NCI-H2196 (cell line): ENCODE data around the gene FOXE3.

Experiments used
- DNase-seq: peaks from one replicate; lab custom pipeline; 2025; ENCODE audit not compliant: unreplicated experiment; lab: John Stamatoyannopoulos, UW

The FOXE3 gene

DNA sequence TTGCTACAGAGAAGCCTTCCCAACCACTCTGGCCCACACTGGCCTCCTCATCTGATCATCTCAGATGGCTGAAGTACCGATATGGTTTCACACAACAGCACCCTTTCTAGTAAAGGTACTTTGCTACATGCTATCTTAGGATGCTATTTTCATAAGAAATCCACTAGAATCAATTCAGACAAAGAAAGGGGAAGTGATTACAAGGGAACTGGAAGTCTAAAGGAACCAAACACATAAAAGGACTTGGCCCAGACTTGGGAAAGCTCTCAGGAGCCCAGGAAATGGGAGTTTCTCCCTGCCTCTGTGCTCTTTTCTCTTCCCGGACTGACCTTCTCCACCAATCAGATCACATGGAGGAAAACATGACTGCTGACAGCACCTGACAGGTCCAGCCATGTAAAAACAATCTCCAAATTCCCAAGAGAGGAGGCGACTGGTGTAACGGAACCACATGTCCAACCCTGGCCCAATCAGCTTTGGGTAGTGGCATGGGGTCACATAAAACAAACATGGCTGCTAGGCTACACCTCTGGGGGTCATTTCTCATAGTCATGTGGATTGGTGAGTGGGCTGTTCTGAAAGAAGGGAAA, 12.7 kb upstream of the FOXE3 start:
- no peak for DNase-seq

DNA sequence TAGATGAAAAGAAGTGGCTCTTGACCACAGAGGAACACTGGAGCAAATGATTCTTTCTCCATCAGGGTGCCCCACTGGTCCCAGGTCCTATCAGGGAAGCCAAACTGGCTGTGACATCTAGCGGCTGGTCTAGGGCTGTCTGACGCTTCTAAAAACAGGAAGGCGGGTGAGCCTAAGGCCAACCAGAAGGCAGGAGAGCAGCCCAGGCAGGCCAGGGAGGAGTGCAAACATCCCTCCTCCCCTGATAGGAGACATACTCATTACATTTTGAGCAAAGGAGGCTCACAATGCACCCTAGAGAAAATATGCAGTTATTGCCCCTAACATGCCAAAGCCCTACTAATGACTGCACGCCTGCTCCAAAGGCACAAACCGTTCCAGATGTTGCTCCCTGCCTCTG, 10.4 kb upstream of the FOXE3 start:
- DNase-seq = no peak

DNA sequence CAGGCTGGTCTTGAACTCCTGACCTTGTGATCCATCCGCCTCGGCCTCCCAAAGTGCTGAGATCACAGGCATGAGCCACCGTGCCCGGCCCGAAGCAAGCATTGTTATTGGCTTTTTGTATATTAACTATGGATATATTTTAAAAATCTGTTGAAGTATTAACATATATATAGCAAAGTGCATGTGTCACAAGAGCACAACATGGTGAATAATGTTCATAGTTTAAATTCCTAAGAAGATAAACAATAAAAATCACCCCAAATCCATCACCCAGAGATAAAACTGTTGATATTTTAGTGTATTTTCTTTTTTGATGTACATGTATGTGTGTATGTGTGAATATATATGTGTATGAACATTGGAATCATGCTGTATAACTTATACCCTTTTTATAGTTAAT, 9.1 kb upstream of the FOXE3 start:
- no peak for DNase-seq

DNA sequence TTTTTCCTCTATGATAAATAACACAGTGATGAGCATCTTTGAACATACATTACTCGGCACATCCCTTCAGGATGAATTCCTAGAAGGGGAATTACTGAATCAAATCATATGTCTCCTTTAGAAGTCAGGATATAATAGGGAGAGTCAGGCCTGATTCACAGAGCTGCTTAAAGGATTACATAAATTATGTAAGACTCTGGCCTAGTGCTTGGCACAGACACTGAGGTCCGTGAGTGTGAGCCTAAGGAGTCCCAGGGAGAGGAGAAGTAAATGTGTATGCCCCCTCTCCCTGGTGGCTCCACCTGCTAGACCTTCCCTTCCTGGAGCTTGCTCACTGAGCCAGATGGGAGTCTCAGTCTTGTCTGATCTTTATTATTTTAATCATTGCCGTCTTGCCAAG, 8.6 kb upstream of the FOXE3 start:
- no peak for DNase-seq

DNA sequence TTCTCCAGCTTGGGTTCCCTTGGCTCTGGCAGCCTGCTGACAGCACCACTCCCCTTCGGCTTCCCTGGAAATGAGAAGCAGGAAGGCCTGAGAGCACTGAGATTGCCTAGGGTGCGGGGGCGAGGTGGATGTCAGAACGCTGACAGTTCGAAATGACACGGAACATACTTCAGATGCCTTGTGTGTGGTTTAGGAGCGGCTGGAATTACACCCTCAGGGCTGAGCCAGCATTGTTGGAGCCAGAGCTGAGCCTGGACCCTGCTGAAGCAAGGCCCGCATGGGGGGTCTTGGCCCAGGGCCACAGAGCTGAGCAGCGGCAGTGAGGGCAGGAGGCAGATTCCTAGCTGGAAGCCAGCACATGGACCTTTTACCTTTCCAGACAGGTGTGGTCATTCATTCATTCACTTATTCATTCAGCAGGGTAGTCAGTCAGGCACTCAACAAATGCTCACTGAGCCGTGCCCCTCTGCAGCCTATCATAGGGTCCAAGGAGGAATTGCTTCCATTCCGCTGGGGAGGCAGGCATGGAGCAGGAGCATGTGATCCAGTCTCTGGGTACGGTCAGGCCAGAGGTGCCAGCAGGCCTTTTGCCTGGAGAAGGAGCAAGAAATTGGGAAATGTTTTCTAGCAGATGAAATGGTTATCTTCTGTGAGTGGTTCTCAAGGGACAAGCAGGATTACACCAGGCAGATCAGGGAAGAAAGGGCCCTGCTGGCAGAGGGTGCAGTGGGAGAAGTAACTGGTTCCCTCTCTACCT, 6.6 kb upstream of the FOXE3 start:
- no peak for DNase-seq

DNA sequence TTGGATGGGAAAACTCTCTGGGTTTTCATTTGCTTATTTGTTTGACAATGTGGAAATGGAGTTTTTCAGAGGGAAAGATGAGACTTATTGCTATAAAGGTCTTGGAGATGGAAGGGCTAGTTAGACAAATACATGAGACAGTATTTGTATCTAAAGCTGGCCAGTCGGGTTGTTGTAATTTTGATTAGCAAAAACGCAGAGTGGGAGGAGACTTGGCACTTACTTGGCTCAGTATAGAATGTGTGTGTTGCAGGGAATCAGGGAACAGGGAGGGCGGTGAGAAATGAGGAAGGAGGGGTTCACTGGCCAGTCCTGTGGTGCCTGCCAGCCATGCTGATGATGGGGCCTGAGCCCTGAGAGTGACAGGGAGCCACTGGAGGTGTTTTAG, 6.0 kb upstream of the FOXE3 start:
- no peak for DNase-seq

DNA sequence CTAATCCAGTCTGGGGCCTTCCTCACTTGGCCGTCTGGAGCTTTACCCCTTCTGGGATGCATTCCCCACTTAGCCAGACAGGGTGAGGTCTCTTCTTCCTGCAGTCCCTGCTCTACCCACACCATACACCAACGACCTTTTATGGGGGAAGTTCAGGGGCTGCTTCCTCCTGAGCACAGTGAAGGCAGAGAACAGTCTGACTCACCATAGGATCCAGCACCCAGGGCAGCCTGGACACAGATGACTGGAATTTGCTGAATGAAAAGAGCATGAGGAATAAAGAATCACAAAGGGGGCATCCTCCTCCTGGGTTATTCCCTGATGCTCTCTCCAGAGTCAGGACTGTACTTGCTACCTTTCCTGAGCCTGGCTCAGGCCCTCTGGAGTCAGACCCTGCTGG, 4.6 kb upstream of the FOXE3 start:
- no peak for DNase-seq

DNA sequence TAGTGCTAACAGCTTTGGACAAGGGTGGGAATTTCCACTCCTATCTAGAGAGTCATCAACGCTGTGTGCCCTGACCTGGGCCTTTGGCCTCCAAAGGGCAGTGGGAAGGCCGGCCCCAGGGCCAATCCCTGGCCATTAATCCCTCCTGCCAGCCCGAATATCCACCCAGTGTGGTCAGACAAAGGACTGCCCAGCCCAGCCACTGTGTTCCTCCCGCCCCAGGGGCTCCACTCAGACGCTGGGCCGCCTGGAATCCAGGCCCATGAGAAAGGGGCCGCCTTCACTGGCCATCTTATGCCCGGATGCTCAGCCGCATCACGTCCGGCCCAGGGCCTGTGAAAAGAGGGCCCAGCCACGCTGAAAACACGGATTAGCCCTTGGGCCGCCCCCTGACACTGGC, 3.6 kb upstream of the FOXE3 start:
- DNase-seq = no peak

DNA sequence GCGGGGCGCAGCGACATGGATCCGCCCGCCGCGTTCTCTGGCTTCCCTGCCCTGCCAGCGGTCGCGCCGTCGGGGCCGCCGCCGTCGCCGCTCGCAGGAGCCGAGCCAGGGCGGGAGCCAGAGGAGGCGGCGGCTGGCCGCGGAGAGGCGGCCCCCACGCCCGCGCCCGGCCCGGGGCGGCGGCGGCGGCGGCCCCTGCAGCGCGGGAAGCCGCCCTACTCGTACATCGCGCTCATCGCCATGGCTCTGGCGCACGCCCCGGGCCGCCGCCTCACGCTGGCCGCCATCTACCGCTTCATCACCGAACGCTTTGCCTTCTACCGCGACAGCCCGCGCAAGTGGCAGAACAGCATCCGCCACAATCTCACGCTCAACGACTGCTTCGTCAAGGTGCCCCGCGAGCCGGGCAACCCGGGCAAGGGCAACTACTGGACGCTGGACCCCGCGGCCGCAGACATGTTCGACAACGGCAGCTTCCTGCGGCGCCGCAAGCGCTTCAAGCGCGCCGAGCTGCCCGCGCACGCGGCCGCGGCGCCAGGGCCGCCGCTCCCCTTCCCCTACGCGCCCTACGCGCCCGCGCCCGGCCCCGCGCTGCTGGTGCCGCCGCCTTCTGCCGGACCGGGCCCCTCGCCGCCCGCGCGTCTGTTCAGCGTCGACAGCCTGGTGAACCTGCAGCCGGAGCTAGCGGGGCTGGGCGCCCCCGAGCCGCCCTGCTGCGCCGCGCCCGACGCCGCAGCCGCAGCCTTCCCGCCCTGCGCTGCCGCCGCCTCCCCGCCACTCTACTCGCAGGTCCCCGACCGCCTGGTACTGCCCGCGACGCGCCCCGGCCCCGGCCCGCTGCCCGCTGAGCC, 459 bp downstream of the FOXE3 start:
- DNase-seq = no peak

DNA sequence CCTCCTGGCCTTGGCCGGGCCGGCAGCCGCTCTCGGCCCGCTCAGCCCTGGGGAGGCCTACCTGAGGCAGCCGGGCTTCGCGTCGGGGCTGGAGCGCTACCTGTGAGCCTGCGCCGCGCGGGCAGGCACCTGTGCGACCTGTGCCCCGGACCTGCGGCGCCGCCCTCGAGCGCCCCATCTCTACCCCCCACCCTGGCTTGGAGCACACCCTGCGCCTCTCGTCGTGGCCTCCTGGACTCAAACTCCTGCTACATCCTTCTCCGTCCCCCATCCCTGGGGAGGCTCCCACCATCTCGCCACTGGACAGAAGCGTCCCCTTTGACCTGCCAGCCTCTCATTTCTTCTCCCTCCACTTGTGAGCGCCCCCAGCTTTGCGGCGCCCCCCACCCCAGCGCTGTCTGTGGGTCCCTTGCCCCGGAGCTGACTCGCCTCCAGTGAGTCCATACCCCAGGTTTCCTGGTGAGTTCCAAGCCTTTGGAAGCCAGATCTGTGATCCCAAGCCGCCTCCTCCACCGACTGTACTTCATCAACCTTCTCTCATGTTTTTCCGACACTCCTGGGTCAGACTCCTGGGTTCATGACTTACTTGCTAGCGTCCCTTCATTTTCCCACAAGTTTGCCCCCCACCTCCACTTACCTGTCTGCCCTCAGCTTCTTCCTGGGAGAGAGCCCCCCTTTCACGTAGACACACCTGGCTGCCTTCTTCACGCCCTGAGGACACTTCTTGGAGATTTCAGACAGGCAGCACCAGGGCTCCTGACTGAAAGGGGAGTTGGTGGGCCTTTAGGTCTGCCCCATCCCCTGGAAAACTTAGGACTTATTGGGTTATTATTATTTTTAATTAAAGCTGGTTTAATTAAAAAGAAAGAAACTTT, 1.3 kb downstream of the FOXE3 start:
- DNase-seq = no peak

DNA sequence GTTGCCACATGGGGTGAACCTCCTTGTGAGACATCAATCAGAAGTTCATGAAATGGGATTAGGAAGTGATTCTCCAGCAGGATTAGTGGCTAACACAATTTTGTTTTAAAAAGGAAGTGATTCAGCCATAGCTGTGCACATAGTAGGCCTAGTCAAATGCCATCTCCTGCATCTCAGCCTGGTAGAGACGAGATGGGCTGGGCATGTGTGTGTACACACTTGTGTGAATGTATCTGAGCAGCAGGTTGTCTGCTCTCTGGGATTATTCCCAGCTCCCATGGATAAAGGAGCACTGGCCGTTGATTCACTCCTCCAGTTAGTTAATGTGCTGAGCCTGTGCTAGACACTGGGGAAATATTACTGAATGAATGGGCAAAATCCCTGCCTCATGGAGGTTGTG, 2.0 kb downstream of the FOXE3 start:
- DNase-seq = no peak

DNA sequence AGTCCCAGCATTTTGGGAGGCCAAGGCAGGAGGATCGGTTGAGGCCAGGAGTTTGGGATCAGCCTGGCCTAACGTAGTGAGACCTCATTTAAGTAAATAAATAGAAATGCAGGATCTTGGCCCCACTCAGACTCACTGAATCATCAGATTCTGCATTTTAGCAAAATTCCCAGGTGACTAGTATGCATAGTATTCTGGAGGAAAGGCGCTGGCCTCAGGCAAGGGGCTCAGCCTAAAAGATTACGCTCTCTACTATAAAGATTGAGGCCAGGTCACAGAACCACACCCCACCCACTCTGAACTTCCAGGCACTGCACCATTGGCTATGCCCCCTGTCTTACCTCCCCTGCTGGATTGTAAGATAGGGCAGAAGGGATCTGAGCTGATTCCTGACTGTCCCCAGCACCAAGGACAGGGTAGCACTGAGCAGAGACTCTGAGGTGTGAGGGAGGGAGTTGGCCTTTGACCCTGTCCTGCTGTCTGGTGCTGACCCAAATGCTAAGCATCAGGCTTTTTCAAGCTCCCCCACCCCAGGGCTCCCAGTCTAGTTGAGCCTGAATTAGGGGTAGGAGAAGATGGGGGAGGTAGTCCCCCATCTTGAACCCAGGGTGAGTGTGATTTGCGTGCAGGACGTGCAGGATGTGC, 2.7 kb downstream of the FOXE3 start:
- DNase-seq = no peak

DNA sequence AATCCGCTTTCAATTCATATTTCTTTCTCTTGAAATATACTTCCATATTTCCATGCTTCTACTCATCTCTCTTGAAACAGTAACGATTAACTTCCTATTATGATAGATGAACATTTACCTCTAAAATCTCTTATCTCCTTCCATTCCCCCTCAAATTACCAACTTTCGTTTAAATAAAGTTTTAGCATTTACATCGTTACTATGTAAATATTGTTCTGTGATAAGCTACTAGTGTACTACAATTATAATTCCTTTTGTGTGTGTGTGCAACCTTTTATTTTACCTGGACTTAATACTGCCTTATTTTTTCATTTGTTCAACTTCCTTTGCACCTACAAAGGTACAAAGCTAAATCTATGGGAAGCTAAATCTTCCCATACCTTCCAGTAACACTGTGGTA, 4.5 kb downstream of the FOXE3 start:
- no peak for DNase-seq

DNA sequence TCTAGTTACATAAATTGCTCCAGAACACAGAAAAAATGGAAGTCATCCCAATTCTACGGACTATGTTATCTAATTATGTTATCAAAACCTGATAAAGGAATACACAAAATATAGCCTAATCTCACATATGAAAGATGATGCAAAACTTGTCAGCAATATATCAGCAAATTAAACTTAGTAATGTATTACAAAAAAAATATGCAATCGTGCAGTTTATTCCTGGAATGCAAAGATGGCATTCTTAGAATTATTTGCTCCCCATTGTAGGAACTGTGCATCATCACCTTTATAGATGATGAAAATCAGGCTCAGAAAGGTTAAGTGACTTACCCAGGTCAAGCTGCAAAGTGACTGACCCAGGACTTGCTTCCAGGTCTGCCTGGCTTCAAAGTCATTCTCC, 7.8 kb downstream of the FOXE3 start:
- DNase-seq = no peak

DNA sequence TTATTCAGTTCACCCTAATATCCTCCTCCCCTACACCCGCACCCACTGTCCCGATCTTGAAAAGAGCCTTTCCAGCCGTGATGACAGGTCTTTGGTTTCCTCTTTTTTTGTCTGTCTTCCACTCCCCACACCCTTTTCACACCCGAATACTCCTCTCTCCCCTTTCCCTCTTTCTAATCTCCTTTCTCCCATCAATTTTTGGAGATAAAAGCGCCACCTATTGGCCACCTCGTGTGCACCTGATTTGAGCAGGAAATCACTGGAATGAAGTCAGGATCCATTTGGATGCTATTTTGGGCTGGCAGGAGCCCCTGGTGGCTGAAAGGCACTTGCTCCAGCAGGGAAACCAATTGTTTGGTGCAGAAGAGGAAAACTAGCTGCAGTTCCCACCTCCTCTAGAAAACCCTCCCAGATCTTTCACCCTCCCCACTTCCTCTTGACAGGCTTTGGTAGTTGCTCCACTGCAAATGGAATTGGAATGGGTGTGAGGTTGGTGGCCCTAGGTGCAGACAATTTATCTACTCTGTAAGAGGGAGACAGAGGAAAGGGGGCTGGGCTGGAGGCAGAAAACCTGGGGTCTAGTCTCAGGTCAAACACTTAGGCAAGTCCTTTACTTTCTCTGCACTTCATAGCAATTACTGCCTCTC, 8.4 kb downstream of the FOXE3 start:
- peak; percentile 70 for DNase-seq

DNA sequence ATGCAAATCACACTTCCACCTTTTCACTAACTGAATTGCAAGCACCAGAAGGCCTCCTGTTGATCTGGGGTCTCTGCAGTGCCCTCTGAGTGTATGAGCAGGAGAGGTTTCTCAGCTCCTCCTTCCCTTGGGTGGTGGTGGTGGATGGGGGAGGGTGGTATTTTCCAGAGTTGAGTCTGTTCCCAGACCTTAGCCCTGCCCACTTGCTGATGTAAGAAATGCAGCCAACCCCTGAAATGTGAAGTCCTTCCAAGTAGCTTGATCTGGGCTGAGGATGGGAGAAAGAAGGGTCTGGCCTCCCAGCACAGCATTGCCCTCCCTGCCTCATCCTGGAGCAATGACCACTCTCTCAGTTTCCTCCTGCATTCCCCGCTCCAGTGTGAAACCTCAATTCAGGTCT, 15.4 kb downstream of the FOXE3 start:
- DNase-seq = no peak

DNA sequence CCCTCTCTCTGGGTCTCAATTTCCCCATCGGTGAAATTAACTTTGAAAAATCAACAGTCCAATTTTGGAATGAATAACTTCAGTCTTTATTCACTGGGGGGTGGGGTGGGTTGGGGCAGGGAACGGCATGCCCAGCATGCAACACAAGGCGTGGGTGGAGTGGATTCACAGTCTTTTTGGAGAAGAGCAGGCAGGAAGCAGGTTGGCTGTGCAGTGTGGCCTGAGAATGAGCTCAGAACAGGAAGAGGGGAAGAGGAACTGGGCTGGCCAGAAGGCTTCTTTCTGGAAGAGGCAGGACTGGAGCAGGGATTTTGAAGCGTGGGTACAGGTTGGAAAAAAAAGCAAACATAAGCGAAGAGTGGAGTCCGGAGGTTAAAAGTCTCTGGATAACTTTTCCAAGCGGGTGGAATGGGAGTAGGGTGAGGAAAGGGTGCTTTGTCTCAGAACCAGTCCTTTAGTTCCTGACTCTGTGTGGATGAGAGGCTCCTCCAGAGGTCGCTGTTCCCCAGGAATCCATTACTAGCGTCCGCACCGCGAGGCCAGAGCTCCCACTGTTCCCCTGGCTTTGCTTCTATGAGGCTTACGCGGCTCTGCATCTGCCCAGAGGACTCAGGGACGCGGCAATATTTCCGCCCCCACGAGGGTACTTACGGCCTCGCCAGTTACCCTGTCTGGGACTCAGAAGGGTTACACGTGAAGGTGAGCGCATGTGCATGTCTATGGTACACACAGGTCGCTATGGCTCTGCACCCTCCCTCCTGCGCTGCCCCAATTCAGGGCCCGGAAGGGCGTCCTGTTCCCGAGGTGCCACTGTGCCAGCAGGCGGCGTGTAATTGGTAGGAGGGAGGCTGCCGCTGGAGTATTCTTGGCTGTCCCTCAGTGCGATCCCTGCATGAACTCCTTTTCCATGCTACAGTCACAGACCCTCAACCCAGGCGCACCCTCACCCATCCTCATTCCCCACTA, 16.3 kb downstream of the FOXE3 start:
- no peak for DNase-seq

DNA sequence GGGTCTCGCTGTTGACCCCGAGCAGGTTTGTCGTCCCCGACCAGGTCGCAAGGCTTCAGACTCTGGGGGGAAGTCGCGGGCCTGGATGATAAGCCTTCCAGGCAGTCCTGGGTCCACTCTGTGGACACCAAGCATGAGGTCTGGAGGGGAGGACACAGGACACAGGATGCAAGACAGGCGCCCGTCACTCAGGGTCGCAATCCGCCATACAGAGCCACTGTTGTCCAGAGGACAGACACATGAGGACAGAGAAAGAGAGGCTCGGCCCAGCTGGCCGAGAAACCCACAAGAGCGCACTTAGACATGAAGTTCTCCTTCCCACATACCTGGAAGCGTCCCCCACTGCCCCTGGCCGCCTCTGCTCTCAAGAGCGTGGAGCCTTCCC, 16.9 kb downstream of the FOXE3 start:
- no peak for DNase-seq

DNA sequence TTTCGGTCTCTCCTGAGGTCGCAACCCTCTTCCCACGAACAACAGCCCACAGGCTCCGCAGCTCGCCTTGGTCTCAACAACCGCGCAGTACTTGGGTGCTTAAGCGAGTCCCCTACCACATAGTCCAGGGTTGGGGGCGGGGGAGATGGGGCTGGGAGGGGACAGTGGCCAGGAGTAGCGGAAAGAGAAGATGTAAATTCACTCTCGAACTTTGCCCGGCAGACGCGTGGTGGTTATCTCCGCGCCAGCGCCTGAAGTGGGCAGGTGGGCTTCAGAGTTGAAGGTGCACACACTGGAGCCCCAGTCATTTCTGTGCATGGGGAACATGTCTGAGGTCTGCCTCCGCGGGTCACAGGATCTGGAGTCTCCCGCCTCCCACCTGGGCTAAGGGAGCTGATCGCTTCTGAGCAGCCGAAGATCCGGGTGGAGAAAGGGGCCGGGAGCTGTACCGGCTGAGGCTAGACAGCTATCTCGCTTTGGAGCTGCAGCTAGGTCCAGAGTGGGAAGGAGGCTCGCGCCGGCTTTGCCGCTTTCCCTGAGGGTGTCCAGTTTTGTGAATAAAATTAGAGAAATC, 17.5 kb downstream of the FOXE3 start:
- DNase-seq = no peak
